RWPE1 (cell line): ENCODE results near the gene BMP6.

Source experiments
- CTCF ChIA-PET: fragments of 350-600 bp; sonication (Branson Sonifier 250); formaldehyde crosslinking; extraction: SDS; loops from one replicate; lab custom pipeline; 2021; lab: Yijun Ruan, JAX
- POLR2A ChIA-PET: fragments of 400-600 bp; formaldehyde crosslinking; extraction: SDS; loops from one replicate; lab custom pipeline; 2020; ENCODE audit warnings: antibody characterized with exemption; ENCODE audit not compliant: low non-redundant PET; lab: Yijun Ruan, JAX
- DNase-seq: peaks from one replicate; pipeline ENCODE4 v3.0.0; 2012; ENCODE audit warnings: low spot score
- H3K27ac ChIP-seq: fragments of 450-650 bp; 2 replicates; pipeline ENCODE4 v1.5.1; 2017
- CTCF ChIP-seq: fragments of 450-650 bp; conservative IDR thresholded peaks from 2 replicates; pipeline ENCODE4 v1.5.1; 2017; ENCODE audit warnings: low read depth, mild to moderate bottlenecking

Gene BMP6

GRCh38 chr6:7905416-7905815 lies 179.5 kb downstream of the BMP6 start:
- CTCF ChIA-PET: interaction anchor here (0.8 kb wide), 1 partner anchor 26 kb away, joined by 5 read pairs; no protein-coding TSS in a partner anchor
- DNase-seq: no peak
- TF ChIP-seq CTCF: no peak
- no peak overlapping the region for H3K27ac ChIP-seq
- POLR2A ChIA-PET: no interaction called here

GRCh38 chr6:7906741-7907140 lies 180.8 kb downstream of the BMP6 start:
- ChIA-PET POLR2A (no interaction called here), CTCF (interaction anchor here (0.6 kb wide), 1 partner anchor 15 kb away, joined by 9 read pairs; no protein-coding TSS in a partner anchor)
- no peak overlapping the region for H3K27ac ChIP-seq
- no peak for TF ChIP-seq CTCF
- DNase-seq: no peak

GRCh38 chr6:7907159-7907558 lies 181.3 kb downstream of the BMP6 start:
- ChIA-PET POLR2A (no interaction called here), CTCF (interaction anchor here (0.6 kb wide), 2 partner anchors 15 to 85 kb away, joined by 3 to 9 read pairs; no protein-coding TSS in a partner anchor)
- DNase-seq: no peak
- no peak overlapping the region for H3K27ac ChIP-seq
- TF ChIP-seq CTCF: no peak

- TF ChIP-seq CTCF: no peak
- ChIA-PET CTCF (interaction anchor here (0.6 to 0.8 kb wide), 3 partner anchors 16 to 97 kb away, joined by 3 to 5 read pairs (median 3); no protein-coding TSS in a partner anchor), POLR2A (interaction anchor here (1.0 kb wide), 1 partner anchor 8 kb away, joined by 3 read pairs; no protein-coding TSS in a partner anchor)
- H3K27ac ChIP-seq: peak overlapping the region; percentile 76
- DNase-seq: peak; percentile 76
Measured at GRCh38 chr6:7909323-7910276, 183.7 kb downstream of the BMP6 start.

GRCh38 chr6:7910298-7910653 lies 184.4 kb downstream of the BMP6 start:
- peak; percentile 13 for DNase-seq
- H3K27ac ChIP-seq: peak overlapping the region; percentile 76
- TF ChIP-seq CTCF: no peak
- ChIA-PET POLR2A (no interaction called here), CTCF (interaction anchor here (0.8 kb wide), 1 partner anchor 96 kb away, joined by 3 read pairs; no protein-coding TSS in a partner anchor)

- peak; percentile 82 for DNase-seq
- POLR2A ChIA-PET: no interaction called here
- peak within 1 kb of the TSS; percentile 76 for H3K27ac ChIP-seq
- TF ChIP-seq CTCF: no peak
- CTCF ChIA-PET: interaction anchor here (0.7 kb wide), 1 partner anchor 148 kb away, joined by 3 read pairs; no protein-coding TSS in a partner anchor
Measured at GRCh38 chr6:7910654-7911344, 184.9 kb downstream of the BMP6 start, which contains the start of gene TXNDC5. Gene TXNDC5 (minus strand): TSS chr6:7910788. CDS start chr6:7910776, 12 bp downstream.
